Activated T-helper 2 cell treated with anti-CD3 and anti-CD28 coated beads, Interferon-gamma antibody, Interleukin-2, Interleukin-4, amounts not matched to agents 10 μg/mL and 5 μg/mL and 100 μg/mL, durations not matched to agents 14 hours and 24 hours and 36 hours (primary cell): ENCODE results near the gene PM20D1. TPM values are rescaled to one million over a fixed set of nuclear protein-coding genes. Genes with fewer than 3 reads are reported as not detected.

Source experiments
- DNase-seq: peaks from one replicate; pipeline ENCODE4 v3.0.0; 2021; ENCODE audit warnings: low spot score
- H3K27ac Mint-ChIP-seq: one replicate; pipeline ENCODE4 v1.8.0; 2021; ENCODE audit warnings: mixed read lengths
- H3K27me3 Mint-ChIP-seq: one replicate; pipeline ENCODE4 v1.8.0; 2021; ENCODE audit warnings: low read depth, mixed read lengths
- H3K36me3 Mint-ChIP-seq: one replicate; pipeline ENCODE4 v1.8.0; 2021; ENCODE audit warnings: low read depth, mixed read lengths
- H3K4me1 Mint-ChIP-seq: one replicate; pipeline ENCODE4 v1.8.0; 2021; ENCODE audit warnings: low read depth, mixed read lengths
- H3K4me3 Mint-ChIP-seq: one replicate; pipeline ENCODE4 v1.8.0; 2021; ENCODE audit warnings: low read depth, mild to moderate bottlenecking, moderate library complexity, mixed read lengths
- H3K9me3 Mint-ChIP-seq: one replicate; pipeline ENCODE4 v1.8.0; 2021; ENCODE audit warnings: mixed read lengths
- intact Hi-C: fragments of 100-400 bp; cut with micrococcal nuclease; formaldehyde crosslinking; loops from one replicate; pipeline ENCODE4 v1.15.1; 2023
- total RNA-seq: library from RNA; stranded (reverse); gene quantifications from 2 replicates; pipeline ENCODE4 v1.2.3, GENCODE V29; 2022

Gene PM20D1
- total RNA-seq, 1 donor from 2014 or later = 0.57 TPM

- Mint-ChIP-seq H3K36me3 (peaks cover 84% of the 10 kb centered on the region), H3K27ac (peak overlapping the region; percentile 72), H3K4me1 (peaks cover 28% of the 10 kb centered on the region), H3K4me3 (no peak overlapping the region), H3K9me3 (no peaks in the 10 kb centered on the region), H3K27me3 (no peaks in the 10 kb centered on the region)
- no peak for DNase-seq
- intact Hi-C loops = loop anchor here (5.0 kb wide), 2 partner anchors 123 to 313 kb away; no protein-coding TSS in a partner anchor
These were observed 55.8 kb downstream of the PM20D1 start for GRCh38 chr1:205794011-205794730.

GRCh38 chr1:205792961-205793673, 56.8 kb downstream of the PM20D1 start:
- Mint-ChIP-seq H3K36me3 (peaks cover 75% of the 10 kb centered on the region), H3K4me3 (no peak overlapping the region), H3K9me3 (no peaks in the 10 kb centered on the region), H3K4me1 (peaks cover 28% of the 10 kb centered on the region), H3K27me3 (no peaks in the 10 kb centered on the region), H3K27ac (peak overlapping the region; percentile 60)
- no peak for DNase-seq
- intact Hi-C loops = loop anchor here (5.0 kb wide), 2 partner anchors 124 to 314 kb away; no protein-coding TSS in a partner anchor

GRCh38 chr1:205792481-205792881, 57.5 kb downstream of the PM20D1 start:
- peaks cover 28% of the 10 kb centered on the region for H3K4me1 Mint-ChIP-seq
- no peak overlapping the region for H3K4me3 Mint-ChIP-seq
- H3K36me3 Mint-ChIP-seq = peaks cover 69% of the 10 kb centered on the region
- DNase-seq = no peak
- no peaks in the 10 kb centered on the region for H3K9me3 Mint-ChIP-seq
- intact Hi-C loops = loop anchor here (5.0 kb wide), 2 partner anchors 125 to 315 kb away; no protein-coding TSS in a partner anchor
- no peaks in the 10 kb centered on the region for H3K27me3 Mint-ChIP-seq
- H3K27ac Mint-ChIP-seq = no peak overlapping the region

GRCh38 chr1:205791568-205792180, 58.3 kb downstream of the PM20D1 start:
- no peak overlapping the region for H3K4me3 Mint-ChIP-seq
- peaks cover 62% of the 10 kb centered on the region for H3K36me3 Mint-ChIP-seq
- intact Hi-C loops = loop anchor here (1.0 to 5.0 kb wide), 3 partner anchors 126 to 316 kb away; no protein-coding TSS in a partner anchor
- DNase-seq = peak; percentile 48
- peaks cover 27% of the 10 kb centered on the region for H3K4me1 Mint-ChIP-seq
- no peaks in the 10 kb centered on the region for H3K27me3 Mint-ChIP-seq
- H3K27ac Mint-ChIP-seq = no peak overlapping the region
- no peaks in the 10 kb centered on the region for H3K9me3 Mint-ChIP-seq

- H3K27me3 Mint-ChIP-seq = no peaks in the 10 kb centered on the region
- H3K36me3 Mint-ChIP-seq = peaks cover 30% of the 10 kb centered on the region
- H3K27ac Mint-ChIP-seq = no peak overlapping the region
- no peaks in the 10 kb centered on the region for H3K9me3 Mint-ChIP-seq
- no peak for DNase-seq
- peaks cover 12% of the 10 kb centered on the region for H3K4me1 Mint-ChIP-seq
- intact Hi-C loops = no loop called here
- no peak overlapping the region for H3K4me3 Mint-ChIP-seq
These were observed 62.5 kb downstream of the PM20D1 start for GRCh38 chr1:205787287-205787916.

GRCh38 chr1:205786601-205787000, 63.3 kb downstream of the PM20D1 start:
- intact Hi-C loops = no loop called here
- Mint-ChIP-seq H3K4me3 (no peak overlapping the region), H3K9me3 (no peaks in the 10 kb centered on the region), H3K36me3 (peaks cover 22% of the 10 kb centered on the region), H3K27me3 (no peaks in the 10 kb centered on the region), H3K27ac (no peak overlapping the region), H3K4me1 (peaks cover 10% of the 10 kb centered on the region)
- no peak for DNase-seq

DNA sequence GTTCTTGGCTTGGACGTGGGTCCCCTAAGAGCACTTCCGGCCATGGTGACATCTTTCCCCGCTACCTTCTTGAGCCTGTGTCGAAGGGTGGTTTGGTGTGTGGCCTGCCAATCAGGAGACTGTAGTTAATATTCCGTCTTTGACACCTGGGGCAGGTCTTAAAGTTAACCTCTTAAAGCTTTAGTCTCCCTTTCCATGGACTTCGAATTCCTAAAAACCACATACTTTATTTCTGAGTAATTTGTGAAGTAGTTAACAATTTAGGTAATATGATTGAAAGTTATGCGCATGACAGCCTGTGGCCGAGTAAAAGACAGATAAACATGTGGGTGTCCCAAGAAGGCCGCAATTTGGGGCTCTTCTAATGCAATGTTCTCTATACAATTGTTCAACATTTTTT, 64.5 kb downstream of the PM20D1 start:
- H3K36me3 Mint-ChIP-seq = peaks cover 13% of the 10 kb centered on the region
- no peaks in the 10 kb centered on the region for H3K27me3 Mint-ChIP-seq
- no peak overlapping the region for H3K27ac Mint-ChIP-seq
- H3K9me3 Mint-ChIP-seq = no peaks in the 10 kb centered on the region
- no peak overlapping the region for H3K4me3 Mint-ChIP-seq
- peaks cover 12% of the 10 kb centered on the region for H3K4me1 Mint-ChIP-seq
- intact Hi-C loops = no loop called here
- DNase-seq = no peak

- no peak overlapping the region for H3K4me3 Mint-ChIP-seq
- H3K9me3 Mint-ChIP-seq = no peaks in the 10 kb centered on the region
- no peak overlapping the region for H3K27ac Mint-ChIP-seq
- DNase-seq = no peak
- H3K4me1 Mint-ChIP-seq = peaks cover 12% of the 10 kb centered on the region
- intact Hi-C loops = loop anchor here (5.0 kb wide), 1 partner anchor 127 kb away; no protein-coding TSS in a partner anchor
- H3K36me3 Mint-ChIP-seq = no peaks in the 10 kb centered on the region
- H3K27me3 Mint-ChIP-seq = no peaks in the 10 kb centered on the region
These were observed 66.0 kb downstream of the PM20D1 start for GRCh38 chr1:205783904-205784303.

GRCh38 chr1:205783433-205783795, 66.5 kb downstream of the PM20D1 start:
- Mint-ChIP-seq H3K9me3 (no peaks in the 10 kb centered on the region), H3K36me3 (no peaks in the 10 kb centered on the region)
- intact Hi-C loops = loop anchor here (5.0 kb wide), 1 partner anchor 126 kb away; no protein-coding TSS in a partner anchor

GRCh38 chr1:205782627-205783432, 67.1 kb downstream of the PM20D1 start:
- DNase-seq = no peak
- intact Hi-C loops = loop anchor here (5.0 kb wide), 1 partner anchor 126 kb away; no protein-coding TSS in a partner anchor
- H3K27ac Mint-ChIP-seq = peak overlapping the region; percentile 54
- H3K36me3 Mint-ChIP-seq = no peaks in the 10 kb centered on the region
- no peak overlapping the region for H3K4me3 Mint-ChIP-seq
- H3K27me3 Mint-ChIP-seq = peaks cover 2% of the 10 kb centered on the region
- H3K4me1 Mint-ChIP-seq = peaks cover 15% of the 10 kb centered on the region
- H3K9me3 Mint-ChIP-seq = no peaks in the 10 kb centered on the region

More at GRCh38 chr1:205783433-205783795, 66.5 kb downstream of the PM20D1 start:
- H3K4me1 Mint-ChIP-seq = peaks cover 12% of the 10 kb centered on the region
- no peak overlapping the region for H3K4me3 Mint-ChIP-seq
- no peaks in the 10 kb centered on the region for H3K27me3 Mint-ChIP-seq
- H3K27ac Mint-ChIP-seq = no peak overlapping the region
- DNase-seq = no peak

DNA sequence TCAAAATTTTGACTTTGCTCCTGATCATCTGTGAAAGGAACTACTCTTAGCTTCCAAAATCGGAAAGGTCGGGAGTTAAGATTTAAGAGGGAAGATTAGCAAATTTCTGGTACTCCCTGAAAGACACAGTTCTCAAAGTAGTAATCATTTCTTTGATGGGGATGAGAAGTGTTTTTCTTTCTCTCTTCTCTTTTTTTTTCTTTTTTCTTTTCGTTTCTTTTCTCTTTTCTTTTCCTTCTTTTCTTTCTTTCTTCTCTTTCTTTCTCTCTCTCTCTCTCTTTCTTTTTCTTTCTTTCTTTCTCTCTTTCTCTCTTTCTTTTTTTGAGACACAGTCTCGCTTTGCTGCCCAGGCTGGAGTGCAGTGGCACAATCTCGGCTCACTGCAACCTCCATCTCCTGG, 69.6 kb downstream of the PM20D1 start:
- peaks cover 1% of the 10 kb centered on the region for H3K36me3 Mint-ChIP-seq

More for the DNA sequence above, 69.6 kb downstream of the PM20D1 start:
- Mint-ChIP-seq H3K27ac (no peak overlapping the region), H3K4me1 (peaks cover 25% of the 10 kb centered on the region), H3K27me3 (peaks cover 4% of the 10 kb centered on the region), H3K9me3 (no peaks in the 10 kb centered on the region), H3K4me3 (no peak overlapping the region)
- intact Hi-C loops = loop anchor here (5.0 kb wide), 1 partner anchor 123 kb away; no protein-coding TSS in a partner anchor
- DNase-seq = no peak
